Measurements from ENCODE around the gene UBA52. TPM values are rescaled to one million over a fixed set of nuclear protein-coding genes. Genes with fewer than 3 reads are reported as not detected.

Gene UBA52
- total and polyA plus RNA-seq, 2 experiments from 2014 or later = 627 to 1,301 TPM

GRCh38 chr19:18557411-18558201, 14.1 kb upstream of the UBA52 start, which contains the start of gene KXD1:
KXD1 (plus strand) TSS chr19:18557870; CDS start chr19:18562057, 4,187 bp downstream.
- Mint-ChIP-seq H3K4me1 (peaks cover 8% of the 10 kb centered on the region; the same call in 2 of the 3 replicates), H3K27me3 (ENCODE audit: insufficient read depth, low read depth, poor library complexity) (peaks cover 13% of the 10 kb centered on the region), H3K4me3 (peak within 1 kb of the TSS; percentile 91), H3K9me3 (no peaks in the 10 kb centered on the region), H3K36me3 (ENCODE audit: low read depth) (peaks cover 9% of the 10 kb centered on the region; the same call in 1 of the 3 replicates), H3K27ac (peak within 1 kb of the TSS; percentile 64)
- Histone ChIP-seq H3K9me2 (ENCODE audit: insufficient read depth) (no peaks in the 10 kb centered on the region), H3F3A (replicated peaks; ENCODE audit: low read depth) (peaks cover 8% of the 10 kb centered on the region; the same call in 1 of the 2 replicates), H4K20me1 (replicated peaks; ENCODE audit: insufficient read depth) (peaks cover 7% of the 10 kb centered on the region), H2AFZ (peak within 1 kb of the TSS; percentile 80), H3K27ac (ENCODE audit: low read depth) (peak within 1 kb of the TSS; percentile 35), H3K36me3 (ENCODE audit: insufficient read depth) (no peaks in the 10 kb centered on the region), H3K4me2 (peak within 1 kb of the TSS; percentile 94), H3K27me3 (ENCODE audit: insufficient read depth) (no peaks in the 10 kb centered on the region), H3K4me3 (peak within 1 kb of the TSS; percentile 79), H3K79me2 (replicated peaks; ENCODE audit: insufficient read depth) (peaks cover 33% of the 10 kb centered on the region), H3K4me1 (ENCODE audit: insufficient read depth) (0 out of 2 replicates have a peak, but pooled peaks cover 8% of the 10 kb centered on the region)
- ATAC-seq (peak; percentile 88), DNase-seq (ENCODE audit: low spot score) (peak; percentile 96)
- TF ChIP-seq POLR2AphosphoS5 (IDR thresholded peaks at IDR 0.05; ENCODE audit: low read depth) (peak; percentile 87), EZH2 (IDR thresholded peaks at IDR 0.05; ENCODE audit: low read depth, unreplicated experiment) (no peak), EZH2phosphoT487 (IDR thresholded peaks at IDR 0.05; ENCODE audit: unreplicated experiment) (no peak), STAT1 (IDR thresholded peaks at IDR 0.05; ENCODE audit: unreplicated experiment) (no peak), CTCF (conservative IDR thresholded peaks at IDR 0.05; ENCODE audit: low read depth in 2 of 2) (no peak), CREB1 (CRISPR knock-in tag; IDR thresholded peaks at IDR 0.05; ENCODE audit: low read depth) (peak; percentile 77), REST (IDR thresholded peaks at IDR 0.05; ENCODE audit: unreplicated experiment) (no peak), ZNF331 (CRISPR knock-in tag; IDR thresholded peaks at IDR 0.05; ENCODE audit: low read depth) (0 out of 2 replicates have a peak, but pooled peaks have one; percentile 29), NANOG (IDR thresholded peaks at IDR 0.05; ENCODE audit: borderline replicate concordance) (no peak), JUNB (IDR thresholded peaks at IDR 0.05; ENCODE audit: unreplicated experiment) (no peak), ETS1 (IDR thresholded peaks at IDR 0.05) (no peak), ZNF114 (CRISPR knock-in tag; IDR thresholded peaks at IDR 0.05) (no peak), ZNF462 (CRISPR knock-in tag; IDR thresholded peaks at IDR 0.05) (no peak)
